GM12872 (cell line): Measurements from ENCODE around the gene ZNF503.

ENCODE experiments used
- CTCF ChIP-seq: IDR thresholded peaks from 3 replicates; pipeline ENCODE4 v1.5.1; 2011; ENCODE audit warnings: low read depth, mild to moderate bottlenecking, low read length, moderate library complexity; ENCODE audit not compliant: insufficient read depth

Gene ZNF503

GRCh38 chr10:75444781-75445386 lies 43.3 kb upstream of the ZNF503 start:
- no peak for TF ChIP-seq CTCF

- no peak for TF ChIP-seq CTCF
These were observed 41.8 kb upstream of the ZNF503 start for GRCh38 chr10:75443362-75443761.

GRCh38 chr10:75441682-75442081 lies 40.1 kb upstream of the ZNF503 start:
- no peak for TF ChIP-seq CTCF

GRCh38 chr10:75441196-75441595 lies 39.6 kb upstream of the ZNF503 start:
- no peak for TF ChIP-seq CTCF

GRCh38 chr10:75440271-75440793 lies 38.8 kb upstream of the ZNF503 start:
- no peak for TF ChIP-seq CTCF

- no peak for TF ChIP-seq CTCF
These were observed 38.2 kb upstream of the ZNF503 start for GRCh38 chr10:75439811-75440210.

- TF ChIP-seq CTCF = no peak
These were observed 36.7 kb upstream of the ZNF503 start for GRCh38 chr10:75438275-75438674.
